K562 (cell line): ENCODE results near the gene EDDM13. TPM values are rescaled to one million over a fixed set of nuclear protein-coding genes. Genes with fewer than 3 reads are reported as not detected.

ENCODE experiments used
- ARID1B ChIP-seq: fragments of 450-650 bp; IDR thresholded peaks from 2 replicates; pipeline ENCODE4 v1.6.1; 2016; ENCODE audit warnings: antibody characterized with exemption, mild to moderate bottlenecking, inconsistent platforms
- ATF3 ChIP-seq, 2 experiments: fragments of 450-650 bp in 1 of 2; sonication (generic) in 1 of 2; formaldehyde crosslinking in 1 of 2; IDR thresholded peaks in 1 of 2; conservative IDR thresholded peaks in 1 of 2; 2 replicates each; pipeline versions ENCODE4 v1.6.1 to v1.8.1; 2016 to 2023; ENCODE audit warnings: mild to moderate bottlenecking in 2 of 2, moderate library complexity in 2 of 2, inconsistent platforms in 1 of 2, missing genetic modification reagents in 1 of 2
- ATF7 ChIP-seq: fragments of 450-650 bp; IDR thresholded peaks from 2 replicates; pipeline ENCODE4 v1.7.1; 2014; ENCODE audit warnings: mild to moderate bottlenecking, moderate library complexity
- C11orf30 ChIP-seq: fragments of 450-650 bp; IDR thresholded peaks from 2 replicates; pipeline ENCODE4 v1.6.1; 2016; ENCODE audit warnings: low read depth, mild to moderate bottlenecking
- CREM ChIP-seq: IDR thresholded peaks from 2 replicates; pipeline ENCODE4 v1.6.1; 2014; ENCODE audit warnings: antibody characterized with exemption, low read depth
- DIDO1 ChIP-seq: fragments of 450-650 bp; IDR thresholded peaks from 2 replicates; pipeline ENCODE4 v1.6.1; 2016; ENCODE audit warnings: low read depth, missing biosample characterization, missing genetic modification characterization
- DLX4 ChIP-seq: fragments of 250-450 bp; sonication (Bioruptor Pico); IDR thresholded peaks from 2 replicates; pipeline ENCODE4 v1.6.1; 2021; ENCODE audit warnings: mild to moderate bottlenecking
- DPF2 ChIP-seq: fragments of 450-650 bp; IDR thresholded peaks from 2 replicates; pipeline ENCODE4 v1.6.1; 2016
- FOXK2 ChIP-seq, 2 experiments: fragments of 450-650 bp; IDR thresholded peaks in 1 of 2; conservative IDR thresholded peaks in 1 of 2; 2 replicates each; pipeline ENCODE4 v1.6.1; 2016; ENCODE audit warnings: low read depth in 2 of 2, mild to moderate bottlenecking in 1 of 2
- GATAD2B ChIP-seq: fragments of 450-650 bp; IDR thresholded peaks from 2 replicates; pipeline ENCODE4 v1.6.1; 2017; ENCODE audit warnings: mild to moderate bottlenecking, borderline replicate concordance
- HMG20B ChIP-seq: fragments of 250-450 bp; sonication (Bioruptor Pico); IDR thresholded peaks from 2 replicates; pipeline ENCODE4 v1.5.0; 2021; ENCODE audit warnings: mild to moderate bottlenecking
- HNRNPLL ChIP-seq: fragments of 200-400 bp; formaldehyde crosslinking; IDR thresholded peaks from 2 replicates; pipeline ENCODE4 v1.6.1; 2017; ENCODE audit warnings: low read length, low read depth, mild to moderate bottlenecking; ENCODE audit not compliant: poor library complexity, severe bottlenecking
- NFE2 ChIP-seq: IDR thresholded peaks from 2 replicates; pipeline ENCODE4 v1.6.1; 2014; ENCODE audit warnings: antibody characterized with exemption, low read depth
- NONO ChIP-seq, 2 experiments: fragments of 200-400 bp in 1 of 2; fragments of 450-650 bp in 1 of 2; formaldehyde crosslinking in 1 of 2; IDR thresholded peaks; 2 replicates each; pipeline ENCODE4 v1.6.1; 2017; ENCODE audit warnings: low read depth in 2 of 2, mild to moderate bottlenecking in 2 of 2, moderate library complexity in 2 of 2, low read length in 1 of 2
- PCBP2 ChIP-seq: fragments of 200-400 bp; formaldehyde crosslinking; IDR thresholded peaks from 2 replicates; pipeline ENCODE4 v1.6.1; 2018; ENCODE audit warnings: low read length, low read depth, mild to moderate bottlenecking, moderate library complexity; ENCODE audit not compliant: poor library complexity, severe bottlenecking
- POLR2A ChIP-seq: fragments of 450-650 bp; conservative IDR thresholded peaks from 2 replicates; pipeline ENCODE4 v1.6.1; 2016
- POLR2H ChIP-seq: IDR thresholded peaks from 2 replicates; pipeline ENCODE4 v1.6.1; 2016; ENCODE audit warnings: missing genetic modification characterization, low read depth, mild to moderate bottlenecking, control low read depth, missing compliant biosample characterization, moderate library complexity
- SMAD3 ChIP-seq: fragments of 450-650 bp; formaldehyde crosslinking; conservative IDR thresholded peaks from 2 replicates; pipeline ENCODE4 v1.4.0; 2020; ENCODE audit warnings: mild to moderate bottlenecking
- SOX6 ChIP-seq: fragments of 450-650 bp; IDR thresholded peaks from 2 replicates; pipeline ENCODE4 v1.6.1; 2014; ENCODE audit warnings: mild to moderate bottlenecking
- TOE1 ChIP-seq, 2 experiments: fragments of 450-650 bp in 1 of 2; sonication (generic) in 1 of 2; formaldehyde crosslinking in 1 of 2; IDR thresholded peaks; 2 replicates each; pipeline versions ENCODE4 v1.7.1 to v1.8.0; 2016 to 2022; ENCODE audit warnings: borderline replicate concordance in 2 of 2, mild to moderate bottlenecking in 2 of 2, antibody characterized with exemption in 1 of 2, inconsistent platforms in 1 of 2, low read depth in 1 of 2, missing genetic modification reagents in 1 of 2, moderate library complexity in 1 of 2
- ZBED1 ChIP-seq: IDR thresholded peaks from 2 replicates; pipeline ENCODE4 v1.6.1; 2014
- ZBTB7A ChIP-seq: IDR thresholded peaks from 2 replicates; pipeline ENCODE4 v1.6.1; 2011; ENCODE audit warnings: low read depth, mild to moderate bottlenecking, low read length, moderate library complexity, borderline replicate concordance; ENCODE audit not compliant: control insufficient read depth
- ZKSCAN8 ChIP-seq: fragments of 200-800 bp; sonication (Bioruptor generic); IDR thresholded peaks from 2 replicates; pipeline ENCODE4 v1.6.1; 2016; ENCODE audit warnings: missing genetic modification characterization, missing compliant biosample characterization
- ZNF143 ChIP-seq: sonication (generic); formaldehyde crosslinking; IDR thresholded peaks from 2 replicates; pipeline ENCODE4 v1.9.0; 2022; ENCODE audit warnings: mild to moderate bottlenecking, missing genetic modification reagents
- ZNF695 ChIP-seq: fragments of 450-650 bp; formaldehyde crosslinking; IDR thresholded peaks from 2 replicates; pipeline ENCODE4 v1.4.0; 2020; ENCODE audit warnings: mild to moderate bottlenecking, moderate library complexity
- polyA plus RNA-seq, 8 experiments: library from polyadenylated mRNA; depleted of rRNA in 4 of 8; stranded (reverse) in 5 of 8; unstranded in 3 of 8; fragments of >200 nt; fragmentation: Nextera tagmentation in 2 of 8; fragmentation: Illumina TruSeq in 1 of 8; extraction: Ambion mirVana in 2 of 8; extraction: Trizol in 1 of 8; gene quantifications; 2 replicates each; pipeline versions ENCODE4 v1.2.1 to v1.2.3, GENCODE V29; 2011 to 2014; ENCODE audit warnings: inconsistent platforms in 1 of 8, missing spikeins in 1 of 8
- total RNA-seq, 7 experiments: library from RNA; depleted of rRNA in 6 of 7; stranded (reverse); fragments of >200 nt in 6 of 7; fragmentation: Illumina TruSeq in 2 of 7; extraction: Trizol in 2 of 7; gene quantifications; 2 replicates each; pipeline versions ENCODE4 v1.2.1 to v1.2.3, GENCODE V29; 2011 to 2021; ENCODE audit warnings: low replicate concordance in 1 of 7
- TF ChIP-seq, protein P1 (sequence below): fragments of 250-450 bp; sonication (Bioruptor Pico); IDR thresholded peaks from 2 replicates; pipeline ENCODE4 v1.4.0; 2020; ENCODE audit warnings: borderline replicate concordance

The EDDM13 gene
- total and polyA plus RNA-seq, 9 of the 15 experiments (the other 6 are each of a cell fraction or from before 2014, with no cell fraction given) = 2.0 to 7.7 (median 4.1) TPM

DNA sequence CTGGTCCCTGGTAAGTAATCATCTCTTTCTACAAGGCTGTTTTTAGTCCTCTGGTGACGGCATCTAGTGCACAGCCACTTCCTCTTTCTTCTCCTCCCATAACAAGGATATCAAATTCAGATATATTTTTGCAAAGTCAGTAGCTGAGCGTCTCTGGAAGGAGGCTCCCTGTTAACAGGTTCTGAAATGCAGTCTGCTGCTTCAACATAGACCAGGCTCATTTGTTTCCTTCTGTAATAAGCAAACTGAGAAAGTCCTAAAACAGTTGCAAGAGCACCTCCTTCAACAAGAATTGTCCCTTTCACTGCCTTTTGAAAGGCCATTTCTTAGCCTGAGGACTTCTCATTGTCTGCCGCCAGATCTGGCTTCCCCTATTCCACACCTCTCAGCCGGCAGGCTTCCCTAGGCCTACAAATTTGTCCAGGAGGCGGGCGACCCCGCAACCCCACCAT is 49.5 kb downstream of the EDDM13 start (continued):
- peak; percentile 55 for TF ChIP-seq POLR2A
- TF ChIP-seq GATAD2B = no peak
- peak; percentile 27; the same call in 1 of the 2 replicates for TF ChIP-seq POLR2H
- no peak for TF ChIP-seq HMG20B (CRISPR knock-in tag)
- peak; percentile 76 for TF ChIP-seq C11orf30
- no peak for TF ChIP-seq SMAD3 (CRISPR knock-in tag)
- no peak for TF ChIP-seq DIDO1 (tag)
- no peak for TF ChIP-seq NONO (IDR thresholded peaks at IDR 0.05; ENCODE audit: low read depth in 2 of 2, low read length in 1 of 2)
- TF ChIP-seq ARID1B = peak; percentile 7; the same call in 1 of the 2 replicates
- TF ChIP-seq HNRNPLL = no peak
- no peak for TF ChIP-seq ZBTB7A
- 0 out of 2 replicates have a peak, but pooled peaks have one; percentile 29 for TF ChIP-seq CREM
- TF ChIP-seq DLX4 (CRISPR knock-in tag) = no peak
- TF ChIP-seq ZKSCAN8 (CRISPR knock-in tag) = no peak
- no peak for TF ChIP-seq ZNF143
- no peak for TF ChIP-seq PCBP2
- no peak for TF ChIP-seq SOX6
- TF ChIP-seq NFE2 = peak; percentile 78
- 0 out of 2 replicates have a peak, but pooled peaks have one; percentile 20 for TF ChIP-seq DPF2
- TF ChIP-seq, protein P1, sequence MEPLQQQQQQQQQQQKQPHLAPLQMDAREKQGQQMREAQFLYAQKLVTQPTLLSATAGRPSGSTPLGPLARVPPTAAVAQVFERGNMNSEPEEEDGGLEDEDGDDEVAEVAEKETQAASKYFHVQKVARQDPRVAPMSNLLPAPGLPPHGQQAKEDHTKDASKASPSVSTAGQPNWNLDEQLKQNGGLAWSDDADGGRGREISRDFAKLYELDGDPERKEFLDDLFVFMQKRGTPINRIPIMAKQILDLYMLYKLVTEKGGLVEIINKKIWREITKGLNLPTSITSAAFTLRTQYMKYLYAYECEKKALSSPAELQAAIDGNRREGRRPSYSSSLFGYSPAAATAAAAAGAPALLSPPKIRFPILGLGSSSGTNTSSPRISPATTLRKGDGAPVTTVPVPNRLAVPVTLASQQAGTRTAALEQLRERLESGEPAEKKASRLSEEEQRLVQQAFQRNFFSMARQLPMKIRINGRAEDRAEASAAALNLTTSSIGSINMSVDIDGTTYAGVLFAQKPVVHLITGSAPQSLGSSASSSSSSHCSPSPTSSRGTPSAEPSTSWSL = no peak
- peak; percentile 53; the same call in 1 of the 2 replicates for TF ChIP-seq ATF3 (IDR thresholded peaks at IDR 0.05)
- TF ChIP-seq ATF3 (CRISPR knock-in tag; conservative IDR thresholded peaks at IDR 0.05) = no peak
- no peak for TF ChIP-seq ZNF695 (CRISPR knock-in tag)
- TF ChIP-seq ATF7 = peak; percentile 56
- peak in 1 of 2 experiments; percentile 50; a peak in 1 of 4 replicates for TF ChIP-seq FOXK2 (conservative IDR thresholded peaks at IDR 0.05 in 1 of 2, IDR thresholded peaks at IDR 0.05 in 1 of 2; ENCODE audit: low read depth in 2 of 2)
- no peak for TF ChIP-seq ZBED1
- TF ChIP-seq TOE1 (IDR thresholded peaks at IDR 0.05; ENCODE audit: borderline replicate concordance) = no peak
- no peak for TF ChIP-seq TOE1 (CRISPR knock-in tag; IDR thresholded peaks at IDR 0.05; ENCODE audit: borderline replicate concordance, low read depth)
